Progenitor cell of endocrine pancreas (in vitro differentiated cells): Measurements from ENCODE around the gene USF1. TPM values are rescaled to one million over a fixed set of nuclear protein-coding genes. Genes with fewer than 3 reads are reported as not detected.

Experiments used
- DNase-seq: peaks from one replicate; pipeline ENCODE4 v3.0.0; 2021; ENCODE audit warnings: low spot score; ENCODE audit not compliant: unreplicated experiment
- H3K27ac Mint-ChIP-seq: 2 replicates; pipeline ENCODE4 v1.8.0; 2021; ENCODE audit warnings: mild to moderate bottlenecking, moderate library complexity, mixed read lengths
- H3K27me3 Mint-ChIP-seq: 2 replicates; pipeline ENCODE4 v1.8.0; 2021; ENCODE audit warnings: mixed read lengths
- H3K36me3 Mint-ChIP-seq: 2 replicates; pipeline ENCODE4 v1.8.0; 2022; ENCODE audit warnings: mixed read lengths; ENCODE audit not compliant: insufficient read depth
- H3K4me1 Mint-ChIP-seq: 2 replicates; pipeline ENCODE4 v1.8.0; 2021; ENCODE audit warnings: low read depth, mixed read lengths
- H3K4me3 Mint-ChIP-seq: 2 replicates; pipeline ENCODE4 v1.8.0; 2021; ENCODE audit warnings: low read depth, mild to moderate bottlenecking, moderate library complexity, mixed read lengths
- H3K9me3 Mint-ChIP-seq: 2 replicates; pipeline ENCODE4 v1.8.0; 2021; ENCODE audit warnings: low read depth, mixed read lengths
- total RNA-seq: library from RNA; stranded (reverse); gene quantifications from 2 replicates; pipeline ENCODE4 v1.2.1, GENCODE V29; 2021
- TF ChIP-seq, protein P1 (sequence below): fragments of 200-600 bp; sonication (generic); IDR thresholded peaks from one replicate; pipeline ENCODE4 v1.5.0; 2021; ENCODE audit warnings: antibody characterized with exemption, mild to moderate bottlenecking; ENCODE audit not compliant: unreplicated experiment

Gene USF1
- total RNA-seq, 1 donor from 2014 or later: 88.7 TPM

- Mint-ChIP-seq H3K27me3 (no peaks in the 10 kb centered on the region), H3K36me3 (no peaks in the 10 kb centered on the region), H3K4me1 (peaks cover 7% of the 10 kb centered on the region), H3K27ac (no peak overlapping the region), H3K4me3 (no peak overlapping the region), H3K9me3 (no peaks in the 10 kb centered on the region)
- no peak for DNase-seq
- TF ChIP-seq, protein P1, sequence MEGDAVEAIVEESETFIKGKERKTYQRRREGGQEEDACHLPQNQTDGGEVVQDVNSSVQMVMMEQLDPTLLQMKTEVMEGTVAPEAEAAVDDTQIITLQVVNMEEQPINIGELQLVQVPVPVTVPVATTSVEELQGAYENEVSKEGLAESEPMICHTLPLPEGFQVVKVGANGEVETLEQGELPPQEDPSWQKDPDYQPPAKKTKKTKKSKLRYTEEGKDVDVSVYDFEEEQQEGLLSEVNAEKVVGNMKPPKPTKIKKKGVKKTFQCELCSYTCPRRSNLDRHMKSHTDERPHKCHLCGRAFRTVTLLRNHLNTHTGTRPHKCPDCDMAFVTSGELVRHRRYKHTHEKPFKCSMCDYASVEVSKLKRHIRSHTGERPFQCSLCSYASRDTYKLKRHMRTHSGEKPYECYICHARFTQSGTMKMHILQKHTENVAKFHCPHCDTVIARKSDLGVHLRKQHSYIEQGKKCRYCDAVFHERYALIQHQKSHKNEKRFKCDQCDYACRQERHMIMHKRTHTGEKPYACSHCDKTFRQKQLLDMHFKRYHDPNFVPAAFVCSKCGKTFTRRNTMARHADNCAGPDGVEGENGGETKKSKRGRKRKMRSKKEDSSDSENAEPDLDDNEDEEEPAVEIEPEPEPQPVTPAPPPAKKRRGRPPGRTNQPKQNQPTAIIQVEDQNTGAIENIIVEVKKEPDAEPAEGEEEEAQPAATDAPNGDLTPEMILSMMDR: no peak
These were observed 30.6 kb upstream of the USF1 start for GRCh38 chr1:161076410-161076809.

DNA sequence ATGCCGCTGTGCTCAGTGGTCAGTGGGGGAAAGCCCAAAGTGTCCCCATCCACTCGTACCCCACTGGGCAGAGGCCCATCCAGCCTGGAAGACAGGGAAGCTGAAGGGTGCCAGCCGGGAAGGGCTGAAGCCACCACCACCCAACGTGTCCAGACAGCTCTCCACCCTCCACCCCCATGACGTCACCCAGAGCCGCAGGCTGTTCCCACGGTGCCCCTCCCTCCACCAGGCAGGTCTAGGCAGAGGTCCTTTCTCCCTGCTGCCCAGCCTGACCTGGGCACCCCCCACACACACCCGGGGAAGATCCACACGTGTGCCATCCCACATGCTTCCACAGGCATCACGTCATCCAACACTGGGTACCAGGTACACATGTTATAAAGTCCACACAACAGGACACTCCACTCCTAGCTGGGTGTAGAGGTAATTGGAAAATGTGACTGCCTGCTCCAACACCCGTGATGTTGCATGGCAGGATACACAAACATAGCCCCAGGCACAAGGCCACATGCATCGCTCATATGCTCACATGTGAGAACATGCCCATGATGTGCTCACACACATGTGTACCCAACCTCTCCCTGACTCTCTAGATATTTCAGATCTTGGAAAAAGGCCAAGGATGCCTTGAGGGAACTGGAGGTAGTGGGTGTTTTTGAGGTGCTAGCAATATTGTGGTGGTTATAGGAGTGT, 29.0 kb upstream of the USF1 start:
- Mint-ChIP-seq H3K36me3 (no peaks in the 10 kb centered on the region), H3K27me3 (no peaks in the 10 kb centered on the region), H3K4me3 (no peak overlapping the region), H3K27ac (no peak overlapping the region), H3K9me3 (no peaks in the 10 kb centered on the region), H3K4me1 (peaks cover 7% of the 10 kb centered on the region)
- TF ChIP-seq, protein P1: no peak
- DNase-seq: no peak

DNA sequence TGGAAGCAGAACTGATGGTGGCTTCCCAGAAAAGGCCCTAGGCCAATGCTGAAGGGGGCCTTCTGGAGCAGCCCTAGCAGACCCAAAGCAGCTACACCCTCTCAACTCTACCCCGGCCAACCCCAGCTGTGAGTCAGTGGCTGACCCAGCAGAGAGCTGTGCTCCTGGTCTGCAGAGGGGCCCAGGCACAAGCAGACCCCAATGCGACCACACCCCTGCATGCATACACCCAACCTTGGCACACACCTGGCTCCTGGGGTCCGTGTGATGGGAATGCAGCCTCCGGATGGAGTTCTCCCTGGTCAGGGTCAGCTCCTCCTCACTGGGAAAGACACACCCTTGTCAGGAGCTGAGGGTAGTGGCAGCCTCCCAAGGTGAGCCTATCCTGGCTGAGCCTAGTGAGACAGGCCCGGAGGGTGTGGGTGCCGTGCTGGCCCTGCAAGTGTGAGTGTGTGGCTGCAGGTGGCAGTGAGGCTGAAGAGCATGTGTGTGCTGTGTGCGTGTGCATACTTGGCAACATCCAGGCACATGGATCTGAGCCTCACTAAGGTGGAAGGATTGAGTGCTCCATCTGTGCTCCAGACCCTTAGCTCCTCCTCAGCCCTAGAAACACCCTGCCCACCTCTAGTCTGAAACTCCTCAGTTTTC, 27.8 kb upstream of the USF1 start:
- TF ChIP-seq, protein P1: no peak
- Mint-ChIP-seq H3K27me3 (no peaks in the 10 kb centered on the region), H3K4me1 (peaks cover 7% of the 10 kb centered on the region), H3K4me3 (no peak overlapping the region), H3K9me3 (no peaks in the 10 kb centered on the region), H3K27ac (peak overlapping the region; percentile 45), H3K36me3 (no peaks in the 10 kb centered on the region)
- DNase-seq: no peak

DNA sequence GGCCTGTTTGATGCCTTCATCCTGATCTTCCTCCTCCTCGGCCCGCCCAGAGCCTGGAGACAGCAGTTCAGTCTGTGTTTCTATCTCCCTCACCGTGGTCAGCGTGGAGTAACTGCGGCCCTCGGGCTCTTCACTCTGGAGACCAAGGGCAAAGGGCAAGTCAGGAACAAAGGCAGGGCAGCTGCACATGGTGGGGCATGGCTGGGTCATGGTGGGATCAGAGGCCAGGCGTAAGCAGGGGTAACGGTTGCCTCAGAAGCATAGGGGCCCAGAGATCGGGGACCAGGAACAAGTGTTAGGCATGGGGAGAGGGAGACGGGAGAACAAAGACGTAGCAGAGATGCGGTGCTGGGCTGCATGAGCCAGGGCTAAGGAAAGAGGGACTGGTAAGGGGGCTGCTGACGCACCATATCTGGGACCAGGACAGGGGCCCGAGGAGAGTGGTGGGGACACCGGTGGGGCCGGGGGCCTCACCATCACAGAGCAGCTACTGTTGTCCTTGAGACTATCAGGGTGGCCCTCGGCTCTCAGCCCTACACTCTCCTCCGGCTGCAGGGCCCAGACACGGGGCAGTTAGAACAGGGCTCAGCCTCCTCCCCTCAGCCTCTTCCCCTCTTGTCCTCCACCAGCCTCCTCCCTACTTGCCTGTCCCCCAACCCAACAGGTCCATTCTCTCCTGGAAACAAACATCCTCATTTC, 27.1 kb upstream of the USF1 start:
- TF ChIP-seq, protein P1: no peak
- Mint-ChIP-seq H3K36me3 (no peaks in the 10 kb centered on the region), H3K9me3 (no peaks in the 10 kb centered on the region), H3K27ac (peak overlapping the region; percentile 45), H3K4me1 (peaks cover 7% of the 10 kb centered on the region), H3K4me3 (no peak overlapping the region), H3K27me3 (no peaks in the 10 kb centered on the region)
- DNase-seq: no peak

DNA sequence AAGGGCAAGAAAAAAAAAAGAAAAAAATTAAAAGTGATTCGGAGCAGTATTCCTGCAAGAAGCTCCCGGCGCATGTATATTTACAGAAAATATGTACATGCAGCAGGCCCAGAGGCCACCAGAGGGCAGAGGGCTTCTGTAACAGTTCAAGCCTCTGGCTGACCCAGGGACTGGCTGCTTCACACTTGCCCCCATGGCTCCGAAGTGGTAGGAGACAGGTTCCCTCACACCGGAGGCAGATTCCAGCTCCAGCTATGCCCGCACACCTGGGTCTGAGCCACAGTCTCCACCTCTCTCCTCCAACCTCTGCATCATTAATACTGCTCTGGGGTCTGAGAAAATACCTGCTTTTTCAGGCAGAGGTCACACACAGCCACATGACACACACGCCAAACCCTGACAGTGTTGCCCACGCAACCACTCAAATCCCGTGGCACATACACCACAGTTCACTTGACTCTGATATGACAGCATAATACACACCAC, 26.2 kb upstream of the USF1 start:
- TF ChIP-seq, protein P1: peak; percentile 78
- Mint-ChIP-seq H3K36me3 (no peaks in the 10 kb centered on the region), H3K4me1 (peaks cover 7% of the 10 kb centered on the region), H3K9me3 (no peaks in the 10 kb centered on the region), H3K27me3 (peaks cover 5% of the 10 kb centered on the region), H3K27ac (peak overlapping the region; percentile 86), H3K4me3 (no peak overlapping the region)
- peak; percentile 41 for DNase-seq
